Kidney glomerular epithelial cell (primary cell): ENCODE data around the gene EVX2.

Experiments used
- DNase-seq: peaks from one replicate; lab custom pipeline; 2025; lab: John Stamatoyannopoulos, UW

EVX2 gene

GRCh38 chr2:176107731-176108181, 24.0 kb upstream of the EVX2 start:
- DNase-seq, result no peak

- no peak for DNase-seq
These were observed 23.1 kb upstream of the EVX2 start, which contains the start of gene HOXD11 for GRCh38 chr2:176106581-176107539. TSS of gene HOXD11 (plus strand) at chr2:176107280. CDS start at chr2:176107356, 76 bp downstream.

GRCh38 chr2:176105730-176106580, 22.2 kb upstream of the EVX2 start:
- DNase-seq, result no peak

DNA sequence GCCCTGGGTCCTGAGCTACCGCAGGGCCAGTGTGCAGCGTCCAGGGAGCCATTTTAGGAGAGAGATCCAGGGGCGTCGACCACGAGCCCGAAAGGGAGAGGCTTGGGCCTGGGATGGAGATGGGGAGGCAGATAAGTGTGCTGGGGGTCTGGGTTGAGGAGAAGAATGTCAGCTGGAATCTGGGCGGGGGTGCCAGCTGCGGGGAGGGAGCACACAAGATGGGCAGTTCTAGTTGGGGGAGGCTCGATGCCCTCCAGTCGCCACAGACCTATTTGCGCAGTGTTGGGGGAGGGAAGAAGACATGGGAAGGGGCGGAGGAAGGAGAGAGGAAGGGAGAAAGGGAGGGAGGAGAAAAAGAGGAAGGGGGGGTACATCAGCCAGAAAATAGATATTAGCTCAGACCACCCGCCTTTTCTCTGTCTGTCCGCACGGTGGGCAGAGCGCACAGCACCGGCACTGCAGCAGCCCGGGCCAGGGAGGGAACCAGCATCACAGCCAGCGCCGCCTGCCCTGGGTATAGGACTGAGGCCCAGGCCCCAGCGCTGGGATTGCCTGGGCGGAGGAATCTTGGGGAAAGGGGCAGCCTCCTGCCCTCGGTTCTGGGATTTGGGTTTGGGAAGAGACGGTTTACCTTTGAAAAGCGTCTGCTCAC, 21.4 kb upstream of the EVX2 start:
- DNase-seq, result no peak

DNA sequence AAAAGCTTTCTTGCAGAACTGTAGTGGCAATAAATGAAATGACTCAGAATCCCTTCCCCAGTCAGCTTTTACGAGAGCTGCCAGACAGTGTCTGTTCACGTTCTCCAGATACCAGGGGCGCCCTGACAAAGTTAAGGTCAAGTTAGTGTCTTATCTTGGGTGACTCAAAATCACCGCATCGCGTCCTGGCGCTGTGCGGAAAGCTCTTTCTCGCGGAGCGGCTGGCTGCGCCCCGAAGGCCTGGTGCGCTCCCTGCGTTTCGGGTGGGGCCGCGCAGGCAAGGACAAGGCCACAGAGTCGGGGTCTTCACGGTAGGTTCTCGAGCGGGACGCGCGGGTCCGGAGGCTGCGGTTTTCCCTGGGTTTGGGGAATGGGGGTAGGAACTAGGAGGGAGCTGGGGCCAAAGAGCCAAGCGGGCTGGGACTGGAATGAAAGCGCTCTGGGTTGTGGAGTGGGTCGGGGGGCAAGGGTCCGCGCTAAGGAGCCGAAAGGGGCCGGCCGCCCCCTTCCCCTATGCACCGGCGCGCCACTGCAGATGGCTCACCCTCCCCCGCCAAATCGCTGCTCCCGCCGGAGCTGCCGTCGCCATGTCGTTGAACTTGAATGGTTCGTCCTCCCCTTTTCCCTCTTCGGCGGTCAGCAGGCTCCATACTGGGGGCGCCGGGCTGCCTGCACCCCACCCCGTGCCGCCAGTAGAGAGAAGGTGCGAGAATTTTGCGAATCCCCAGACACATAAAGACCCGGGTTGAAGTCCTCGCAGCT, 20.7 kb upstream of the EVX2 start:
- peak; percentile 57 for DNase-seq

- no peak for DNase-seq
These were observed 20.1 kb upstream of the EVX2 start for GRCh38 chr2:176103742-176104315.

DNA sequence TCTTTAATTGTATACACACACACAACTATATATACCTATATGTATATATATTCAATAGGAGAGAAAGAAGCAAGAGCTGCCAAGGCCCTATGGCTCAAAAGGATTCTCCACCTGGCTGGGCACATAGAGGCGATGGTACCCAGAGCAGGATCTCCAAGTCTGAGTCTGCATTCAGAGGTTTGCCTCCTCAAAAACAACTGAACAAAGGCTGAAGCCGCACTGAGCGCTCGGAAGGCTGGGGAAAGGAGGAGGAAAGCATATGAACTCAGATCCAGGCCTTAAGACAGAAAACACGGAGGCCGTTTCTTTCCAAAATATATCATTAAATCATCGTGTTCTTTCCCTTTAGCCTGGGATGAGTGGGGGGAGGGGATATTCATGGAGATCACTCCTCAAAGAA, 19.4 kb upstream of the EVX2 start:
- no peak for DNase-seq

GRCh38 chr2:176102309-176102866, 18.6 kb upstream of the EVX2 start:
- no peak for DNase-seq

- no peak for DNase-seq
These were observed 18.1 kb upstream of the EVX2 start for GRCh38 chr2:176101842-176102241.

- no peak for DNase-seq
These were observed 17.6 kb upstream of the EVX2 start for GRCh38 chr2:176101216-176101830.

- DNase-seq, result no peak
These were observed 16.9 kb upstream of the EVX2 start for GRCh38 chr2:176100547-176101140.

- no peak for DNase-seq
These were observed 16.2 kb upstream of the EVX2 start, which contains the start of gene HOXD12 for GRCh38 chr2:176099728-176100546. TSS of gene HOXD12 (plus strand) at chr2:176099795. CDS start at chr2:176099802, 7 bp downstream.

- DNase-seq, result no peak
These were observed 15.5 kb upstream of the EVX2 start for GRCh38 chr2:176099159-176099727.

GRCh38 chr2:176098366-176099158, 14.8 kb upstream of the EVX2 start:
- DNase-seq, result no peak

GRCh38 chr2:176097820-176098365, 14.1 kb upstream of the EVX2 start:
- no peak for DNase-seq

- peak; percentile 33 for DNase-seq
These were observed 13.4 kb upstream of the EVX2 start for GRCh38 chr2:176096986-176097819.
